BLaER1 (cell line): ENCODE data around the gene FAM136A.

ENCODE experiments used
- H3K27ac ChIP-seq: shearing (Covaris generic); formaldehyde crosslinking; 2 replicates; pipeline ENCODE4 v1.8.1; 2022
- H3K27me3 ChIP-seq: shearing (Covaris generic); formaldehyde crosslinking; 2 replicates; pipeline ENCODE4 v1.8.1; 2022
- H3K36me3 ChIP-seq: shearing (Covaris generic); formaldehyde crosslinking; 2 replicates; pipeline ENCODE4 v1.8.1; 2022
- H3K4me1 ChIP-seq: shearing (Covaris generic); formaldehyde crosslinking; 2 replicates; pipeline ENCODE4 v1.8.1; 2022
- H3K4me2 ChIP-seq: shearing (Covaris generic); formaldehyde crosslinking; 2 replicates; pipeline ENCODE4 v1.8.1; 2022
- H3K4me3 ChIP-seq: shearing (Covaris generic); formaldehyde crosslinking; 2 replicates; pipeline ENCODE4 v1.8.1; 2022
- H3K9ac ChIP-seq: shearing (Covaris generic); formaldehyde crosslinking; 2 replicates; pipeline ENCODE4 v1.8.1; 2022
- H3K9me3 ChIP-seq: shearing (Covaris generic); formaldehyde crosslinking; 2 replicates; pipeline ENCODE4 v1.8.1; 2022
- H4K20me1 ChIP-seq: shearing (Covaris generic); formaldehyde crosslinking; 2 replicates; pipeline ENCODE4 v1.8.1; 2022
- Cebpa-rat ChIP-seq: shearing (Covaris generic); IDR thresholded peaks from 2 replicates; pipeline ENCODE4 v1.8.1; 2022

Gene FAM136A

GRCh38 chr2:70301344-70302194 is at the start of gene FAM136A:
Gene FAM136A, minus strand, starts transcription at chr2:70302067. Its CDS starts 56 bp downstream, at chr2:70302011.
- no peak for TF ChIP-seq Cebpa-rat
- Histone ChIP-seq H3K27me3 (no peaks in the 10 kb centered on the region), H3K4me2 (peak within 1 kb of the TSS; percentile 92), H3K4me1 (peaks cover 25% of the 10 kb centered on the region), H3K36me3 (peaks cover 43% of the 10 kb centered on the region), H3K9ac (peak within 1 kb of the TSS; percentile 96), H3K9me3 (no peaks in the 10 kb centered on the region), H3K27ac (peak within 1 kb of the TSS; percentile 95), H3K4me3 (peak within 1 kb of the TSS; percentile 98), H4K20me1 (0 out of 2 replicates have a peak, but pooled peaks cover 4% of the 10 kb centered on the region)

GRCh38 chr2:70349921-70350685 is 48.2 kb upstream of the FAM136A start:
- Histone ChIP-seq H3K36me3 (no peaks in the 10 kb centered on the region), H3K9me3 (no peaks in the 10 kb centered on the region), H4K20me1 (no peaks in the 10 kb centered on the region), H3K4me1 (no peaks in the 10 kb centered on the region), H3K27ac (no peak overlapping the region), H3K27me3 (no peaks in the 10 kb centered on the region), H3K4me3 (no peak overlapping the region), H3K9ac (no peak overlapping the region), H3K4me2 (no peak overlapping the region)
- TF ChIP-seq Cebpa-rat = no peak

GRCh38 chr2:70347831-70348230 is 46.0 kb upstream of the FAM136A start:
- Histone ChIP-seq H3K27me3 (no peaks in the 10 kb centered on the region), H3K4me3 (no peak overlapping the region), H3K36me3 (no peaks in the 10 kb centered on the region), H3K4me2 (no peak overlapping the region), H3K9me3 (no peaks in the 10 kb centered on the region), H4K20me1 (no peaks in the 10 kb centered on the region), H3K9ac (no peak overlapping the region), H3K27ac (no peak overlapping the region), H3K4me1 (no peaks in the 10 kb centered on the region)
- no peak for TF ChIP-seq Cebpa-rat

GRCh38 chr2:70344195-70344594 is 42.3 kb upstream of the FAM136A start:
- peaks cover 7% of the 10 kb centered on the region; the same call in 1 of the 2 replicates for H3K4me1 ChIP-seq
- no peak overlapping the region for H3K4me3 ChIP-seq
- no peaks in the 10 kb centered on the region for H3K9me3 ChIP-seq
- H3K4me2 ChIP-seq = no peak overlapping the region
- no peaks in the 10 kb centered on the region for H4K20me1 ChIP-seq
- no peaks in the 10 kb centered on the region for H3K27me3 ChIP-seq
- TF ChIP-seq Cebpa-rat = no peak
- H3K36me3 ChIP-seq = no peaks in the 10 kb centered on the region
- H3K27ac ChIP-seq = no peak overlapping the region
- H3K9ac ChIP-seq = no peak overlapping the region

- Histone ChIP-seq H3K27me3 (no peaks in the 10 kb centered on the region), H3K27ac (no peak overlapping the region), H3K4me2 (no peak overlapping the region), H3K9ac (no peak overlapping the region), H4K20me1 (no peaks in the 10 kb centered on the region), H3K36me3 (no peaks in the 10 kb centered on the region), H3K9me3 (no peaks in the 10 kb centered on the region), H3K4me3 (no peak overlapping the region), H3K4me1 (peaks cover 7% of the 10 kb centered on the region; the same call in 1 of the 2 replicates)
- TF ChIP-seq Cebpa-rat = no peak
Observed at GRCh38 chr2:70341477-70341765, 39.6 kb upstream of the FAM136A start.

DNA sequence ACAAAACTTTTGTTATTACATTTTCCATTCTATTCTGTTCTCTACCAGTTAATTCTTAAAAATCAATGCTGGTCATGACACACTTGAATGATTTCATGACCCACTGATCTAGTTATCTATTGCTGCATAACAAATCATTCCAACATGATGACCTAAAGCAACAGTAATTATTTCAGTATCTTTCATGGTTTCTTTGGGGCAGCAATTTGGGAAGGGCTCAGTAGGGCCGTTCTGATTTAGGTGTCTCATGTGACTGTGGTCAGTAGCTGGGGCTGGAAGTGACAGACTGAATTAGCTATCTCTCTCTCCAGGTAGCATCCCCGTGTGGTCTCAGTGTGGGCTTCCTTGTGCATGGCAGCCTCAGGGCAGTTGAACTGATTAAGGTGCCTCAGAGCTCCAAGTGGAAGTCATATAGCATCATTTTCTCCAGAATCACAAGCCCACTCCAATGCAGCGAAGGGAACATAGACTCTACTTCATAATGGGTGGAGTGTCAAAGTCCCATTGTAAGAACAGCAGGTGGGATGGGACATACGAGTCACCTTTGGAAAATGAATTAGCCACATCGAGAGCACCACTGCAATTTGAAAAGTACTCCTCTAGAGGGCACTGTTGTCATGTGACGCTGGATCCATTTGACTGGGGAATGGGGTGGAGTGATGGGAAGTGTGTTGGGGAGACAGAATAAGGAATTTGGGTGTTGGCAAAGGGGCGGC is 39.1 kb upstream of the FAM136A start:
- Histone ChIP-seq H3K4me3 (no peak overlapping the region), H3K9ac (no peak overlapping the region), H3K27me3 (no peaks in the 10 kb centered on the region), H3K4me2 (no peak overlapping the region), H3K36me3 (no peaks in the 10 kb centered on the region), H4K20me1 (no peaks in the 10 kb centered on the region), H3K9me3 (no peaks in the 10 kb centered on the region), H3K27ac (no peak overlapping the region), H3K4me1 (peaks cover 7% of the 10 kb centered on the region; the same call in 1 of the 2 replicates)
- TF ChIP-seq Cebpa-rat = no peak

DNA sequence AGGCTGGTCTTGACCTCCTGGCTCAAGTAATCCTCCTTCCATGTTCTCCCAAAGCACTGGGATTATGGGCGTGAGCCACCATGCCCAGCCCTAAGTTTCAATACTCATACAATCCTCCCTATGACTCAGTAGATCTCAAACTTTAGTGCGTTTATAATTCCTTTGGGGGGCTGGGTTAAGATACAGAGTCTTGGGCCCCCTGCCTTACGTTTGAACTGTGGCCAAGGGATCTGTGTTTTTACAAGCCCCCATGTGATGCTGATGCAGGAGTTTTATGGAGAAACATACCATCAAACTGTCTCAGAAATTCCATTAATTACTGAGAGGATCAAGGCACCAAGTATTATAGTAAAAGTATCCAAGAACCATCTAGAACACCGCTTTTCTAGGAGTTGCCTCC is 38.2 kb upstream of the FAM136A start:
- no peak overlapping the region for H3K27ac ChIP-seq
- no peak overlapping the region for H3K9ac ChIP-seq
- H3K4me3 ChIP-seq = no peak overlapping the region
- no peak overlapping the region for H3K4me2 ChIP-seq
- H3K27me3 ChIP-seq = no peaks in the 10 kb centered on the region
- H3K9me3 ChIP-seq = no peaks in the 10 kb centered on the region
- peaks cover 7% of the 10 kb centered on the region; the same call in 1 of the 2 replicates for H3K4me1 ChIP-seq
- TF ChIP-seq Cebpa-rat = no peak
- H3K36me3 ChIP-seq = no peaks in the 10 kb centered on the region
- H4K20me1 ChIP-seq = no peaks in the 10 kb centered on the region

DNA sequence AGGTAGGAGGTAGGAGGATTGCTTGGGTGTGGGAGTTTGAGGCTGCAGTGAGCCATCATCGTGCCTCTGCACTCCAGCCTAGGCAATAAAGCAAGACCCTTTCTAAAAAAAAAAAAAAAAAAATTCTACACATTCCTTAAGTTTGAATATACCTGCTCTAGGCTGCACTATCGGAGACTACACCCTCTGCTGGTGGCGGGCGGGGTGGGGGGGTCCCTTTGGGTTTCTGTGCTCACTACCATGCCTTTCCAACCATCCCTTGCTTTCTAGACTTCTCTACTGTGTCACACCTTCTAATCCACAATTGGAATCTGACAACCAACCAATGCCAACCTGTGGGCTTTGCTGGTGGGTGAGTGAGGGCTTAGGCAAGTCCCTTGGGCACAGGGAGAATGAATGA is 34.7 kb upstream of the FAM136A start:
- Histone ChIP-seq H3K27ac (no peak overlapping the region), H3K9me3 (no peaks in the 10 kb centered on the region), H3K36me3 (no peaks in the 10 kb centered on the region), H3K27me3 (no peaks in the 10 kb centered on the region), H3K4me3 (no peak overlapping the region), H3K4me1 (peaks cover 2% of the 10 kb centered on the region; the same call in 1 of the 2 replicates), H4K20me1 (no peaks in the 10 kb centered on the region), H3K4me2 (no peak overlapping the region), H3K9ac (no peak overlapping the region)
- no peak for TF ChIP-seq Cebpa-rat

DNA sequence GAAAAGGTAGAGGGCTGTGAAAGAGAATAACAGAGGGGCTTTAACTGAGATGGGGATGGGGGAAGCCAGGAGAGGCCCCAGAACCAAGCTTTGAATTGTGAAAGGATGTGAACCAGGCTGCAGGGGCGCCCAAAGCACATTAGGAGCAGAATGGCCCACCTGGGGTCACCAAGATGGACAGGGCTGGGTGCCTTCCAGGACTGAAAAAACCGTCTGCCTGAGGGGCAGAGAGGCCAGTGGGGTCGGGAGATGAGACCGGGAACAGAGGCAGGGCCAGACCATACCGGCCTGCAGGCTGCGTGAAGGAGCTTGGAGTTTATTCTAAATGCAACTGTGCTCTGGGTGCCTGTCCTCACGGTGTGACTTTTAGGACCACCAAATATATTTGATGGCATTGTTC is 29.1 kb upstream of the FAM136A start:
- TF ChIP-seq Cebpa-rat = no peak
- H3K4me3 ChIP-seq = no peak overlapping the region
- H3K27ac ChIP-seq = no peak overlapping the region
- H3K4me2 ChIP-seq = no peak overlapping the region
- no peak overlapping the region for H3K9ac ChIP-seq
- no peaks in the 10 kb centered on the region for H4K20me1 ChIP-seq
- no peaks in the 10 kb centered on the region for H3K36me3 ChIP-seq
- no peaks in the 10 kb centered on the region for H3K27me3 ChIP-seq
- no peaks in the 10 kb centered on the region for H3K9me3 ChIP-seq
- H3K4me1 ChIP-seq = no peaks in the 10 kb centered on the region
